Measurements from ENCODE around the gene ARSG.
"Not testable (repeated sequence)": the region's sequence is repeated elsewhere in the genome, so short reads cannot be mapped to it uniquely, and the experiment has no call there.

DNA sequence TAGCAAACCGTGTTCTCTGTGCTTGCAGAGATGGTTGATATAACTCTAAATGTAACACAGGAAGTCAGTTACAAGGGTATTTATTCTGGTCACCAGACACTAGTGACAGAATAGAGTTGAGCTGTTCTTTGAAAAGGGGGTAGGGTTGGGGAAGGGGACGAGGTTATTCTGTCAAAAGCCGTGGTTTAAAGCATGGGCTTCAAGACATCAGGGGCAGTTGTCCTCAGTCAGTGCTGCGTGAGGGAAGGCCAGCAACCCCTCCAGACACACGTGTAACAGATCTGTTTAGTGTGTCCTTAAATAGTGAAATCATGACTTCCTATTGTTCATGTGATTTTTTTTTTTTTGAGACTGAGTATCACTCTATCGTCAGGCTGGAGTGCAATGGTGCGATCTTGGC, 37.9 kb upstream of the ARSG start:
- TF ChIP-seq EGR1 (IDR thresholded peaks at IDR 0.05; ENCODE audit: low read depth in 2 of 2); RAD21 (IDR thresholded peaks at IDR 0.05); JUND (IDR thresholded peaks at IDR 0.05): not testable (repeated sequence)
- TF ChIP-seq, protein P1, sequence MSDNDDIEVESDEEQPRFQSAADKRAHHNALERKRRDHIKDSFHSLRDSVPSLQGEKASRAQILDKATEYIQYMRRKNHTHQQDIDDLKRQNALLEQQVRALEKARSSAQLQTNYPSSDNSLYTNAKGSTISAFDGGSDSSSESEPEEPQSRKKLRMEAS (IDR thresholded peaks at IDR 0.05): not testable (repeated sequence)
- TF ChIP-seq, protein P2, sequence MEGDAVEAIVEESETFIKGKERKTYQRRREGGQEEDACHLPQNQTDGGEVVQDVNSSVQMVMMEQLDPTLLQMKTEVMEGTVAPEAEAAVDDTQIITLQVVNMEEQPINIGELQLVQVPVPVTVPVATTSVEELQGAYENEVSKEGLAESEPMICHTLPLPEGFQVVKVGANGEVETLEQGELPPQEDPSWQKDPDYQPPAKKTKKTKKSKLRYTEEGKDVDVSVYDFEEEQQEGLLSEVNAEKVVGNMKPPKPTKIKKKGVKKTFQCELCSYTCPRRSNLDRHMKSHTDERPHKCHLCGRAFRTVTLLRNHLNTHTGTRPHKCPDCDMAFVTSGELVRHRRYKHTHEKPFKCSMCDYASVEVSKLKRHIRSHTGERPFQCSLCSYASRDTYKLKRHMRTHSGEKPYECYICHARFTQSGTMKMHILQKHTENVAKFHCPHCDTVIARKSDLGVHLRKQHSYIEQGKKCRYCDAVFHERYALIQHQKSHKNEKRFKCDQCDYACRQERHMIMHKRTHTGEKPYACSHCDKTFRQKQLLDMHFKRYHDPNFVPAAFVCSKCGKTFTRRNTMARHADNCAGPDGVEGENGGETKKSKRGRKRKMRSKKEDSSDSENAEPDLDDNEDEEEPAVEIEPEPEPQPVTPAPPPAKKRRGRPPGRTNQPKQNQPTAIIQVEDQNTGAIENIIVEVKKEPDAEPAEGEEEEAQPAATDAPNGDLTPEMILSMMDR (IDR thresholded peaks at IDR 0.05; ENCODE audit: low read depth, low read length, missing input control): not testable (repeated sequence)
